NCI-H748 treated with DMSO at 0.1 percent for 48 hours (cell line): ENCODE data around the gene PTX4.
"Not testable (repeated sequence)": the region's sequence is repeated elsewhere in the genome, so short reads cannot be mapped to it uniquely, and the experiment has no call there.

Source experiments
- DNase-seq: peaks from one replicate; lab custom pipeline; 2025; lab: John Stamatoyannopoulos, UW

PTX4 gene

GRCh38 chr16:1481906-1482835 is 6.6 kb downstream of the PTX4 start:
- no peak for DNase-seq

GRCh38 chr16:1478937-1479336 is 9.8 kb downstream of the PTX4 start:
- not testable (repeated sequence) for DNase-seq

- no peak for DNase-seq
Observed at GRCh38 chr16:1477033-1477432, 11.7 kb downstream of the PTX4 start.

GRCh38 chr16:1475552-1476114 is 13.1 kb downstream of the PTX4 start:
- no peak for DNase-seq

GRCh38 chr16:1474796-1475551 is 13.8 kb downstream of the PTX4 start, which contains the start of gene CLCN7:
Gene CLCN7, minus strand, starts transcription at chr16:1475028. Its CDS starts 54 bp downstream, at chr16:1474974.
- peak; percentile 10 for DNase-seq

- DNase-seq = no peak
Observed at GRCh38 chr16:1474082-1474795, 14.5 kb downstream of the PTX4 start.

GRCh38 chr16:1472974-1473373 is 15.8 kb downstream of the PTX4 start:
- DNase-seq = no peak

GRCh38 chr16:1471569-1472194 is 17.1 kb downstream of the PTX4 start:
- no peak for DNase-seq

- no peak for DNase-seq
Observed at GRCh38 chr16:1470481-1471251, 18.1 kb downstream of the PTX4 start.

- no peak for DNase-seq
Observed at GRCh38 chr16:1469693-1470201, 19.0 kb downstream of the PTX4 start.

- DNase-seq = not testable (repeated sequence)
Observed at GRCh38 chr16:1469141-1469540, 19.6 kb downstream of the PTX4 start.

GRCh38 chr16:1468426-1468810 is 20.3 kb downstream of the PTX4 start:
- no peak for DNase-seq

- no peak for DNase-seq
Observed at GRCh38 chr16:1466968-1467521, 21.7 kb downstream of the PTX4 start.

- no peak for DNase-seq
Observed at GRCh38 chr16:1466054-1466453, 22.7 kb downstream of the PTX4 start.

- DNase-seq = no peak
Observed at GRCh38 chr16:1465567-1465915, 23.2 kb downstream of the PTX4 start.

GRCh38 chr16:1464894-1465566 is 23.7 kb downstream of the PTX4 start:
- DNase-seq = no peak

GRCh38 chr16:1464196-1464893 is 24.4 kb downstream of the PTX4 start:
- DNase-seq = no peak

GRCh38 chr16:1461146-1461545 is 27.6 kb downstream of the PTX4 start:
- DNase-seq = no peak

GRCh38 chr16:1460602-1461138 is 28.1 kb downstream of the PTX4 start:
- no peak for DNase-seq
